K562 (cell line): ENCODE data around the gene ADGRB3. TPM values are rescaled to one million over a fixed set of nuclear protein-coding genes. Genes with fewer than 3 reads are reported as not detected.

ENCODE experiments used
- ATAC-seq: fragments of 200-7000 bp; cut with Tn5 transposase; 3 replicates; pipeline ENCODE4 v1.9.1; 2020; ENCODE audit warnings: moderate library complexity
- BruUV-seq: library from RNA; stranded (reverse); fragments of 400-500 nt; replicated peaks from 2 replicates; lab custom pipeline; 2021; lab: Mats Ljungman, UMichigan
- CTCF ChIA-PET: fragments of 300-600 bp; formaldehyde crosslinking; extraction: SDS; loops from one replicate; lab custom pipeline; 2021; ENCODE audit warnings: low intra/inter-chr PET ratio; lab: Yijun Ruan, JAX
- POLR2A ChIA-PET: fragments of 300-600, 350-650 bp; sonication (Branson Sonifier 250); formaldehyde crosslinking; extraction: SDS; loops from one replicate; lab custom pipeline; 2021; ENCODE audit warnings: antibody characterized with exemption, inconsistent platforms; lab: Yijun Ruan, JAX
- DNase-seq, 4 experiments: peaks; one replicate each; pipeline versions ENCODE4 v3.0.0 to v3.0.0-alpha.2; 2011 to 2018; ENCODE audit warnings: low spot score in 3 of 4, mixed read lengths in 3 of 4; ENCODE audit errors: extremely low read depth in 1 of 4
- FAIRE-seq: peaks from 2 replicates; lab custom pipeline; 2011; peaks lifted over from hg19 to GRCh38; lab: Jason Lieb, UNC
- H2AFZ ChIP-seq: 2 replicates; pipeline ENCODE4 v1.6.0; 2011; ENCODE audit warnings: low read depth, low read length, control low read depth, inconsistent platforms
- H3K27ac ChIP-seq: fragments of 200-600 bp; 3 replicates; pipeline ENCODE4 v1.8.0; 2011; ENCODE audit warnings: low read depth, mild to moderate bottlenecking, control low read depth, inconsistent platforms, low read length, moderate library complexity, mixed read lengths; ENCODE audit errors: extremely low read depth
- H3K27me3 ChIP-seq, 2 experiments: fragments of 300-600 bp in 1 of 2; 2 replicates in 1 of 2; 3 replicates in 1 of 2; pipeline versions ENCODE4 v1.6.0 to v1.8.0; 2011; ENCODE audit warnings: inconsistent platforms in 2 of 2, low read length in 2 of 2, mild to moderate bottlenecking in 1 of 2, mixed read lengths in 1 of 2, moderate library complexity in 1 of 2; ENCODE audit not compliant: control insufficient read depth in 2 of 2, insufficient read depth in 2 of 2
- H3K36me3 ChIP-seq: fragments of 300-600 bp; 3 replicates; pipeline ENCODE4 v1.8.0; 2011; ENCODE audit warnings: mild to moderate bottlenecking, low read length, inconsistent platforms; ENCODE audit not compliant: control insufficient read depth, insufficient read depth
- H3K4me1 ChIP-seq, 2 experiments: fragments of 200-600 bp in 1 of 2; replicated peaks in 1 of 2; 2 replicates in 1 of 2; 3 replicates in 1 of 2; pipeline versions ENCODE4 v1.5.1 to v1.8.0; 2011; ENCODE audit warnings: inconsistent platforms in 2 of 2, low read length in 2 of 2, mild to moderate bottlenecking in 1 of 2, mixed read lengths in 1 of 2, moderate library complexity in 1 of 2; ENCODE audit not compliant: control insufficient read depth in 2 of 2, insufficient read depth in 2 of 2
- H3K4me2 ChIP-seq: 2 replicates; pipeline ENCODE4 v1.6.1; 2011; ENCODE audit warnings: low read length, control low read depth, inconsistent platforms, mixed read lengths; ENCODE audit not compliant: insufficient read depth
- H3K4me3 ChIP-seq: fragments of 200-600 bp; sonication (generic), shearing (Covaris generic); 2 replicates; pipeline ENCODE4 v1.5.1; 2016; ENCODE audit warnings: control low read depth, inconsistent platforms
- H3K79me2 ChIP-seq: fragments of 200-600 bp; 3 replicates; pipeline ENCODE4 v1.8.0; 2011; ENCODE audit warnings: low read length, inconsistent platforms; ENCODE audit not compliant: control insufficient read depth, insufficient read depth
- H3K9ac ChIP-seq, 2 experiments: 2 replicates each; pipeline versions ENCODE4 v1.6.0 to v1.6.1; 2011; ENCODE audit warnings: low read depth in 2 of 2, low read length in 2 of 2, control low read depth in 1 of 2, inconsistent platforms in 1 of 2, mild to moderate bottlenecking in 1 of 2, mixed read lengths in 1 of 2; ENCODE audit not compliant: insufficient read depth in 1 of 2
- H3K9me1 ChIP-seq: one replicate; pipeline ENCODE4 v1.6.0; 2011; ENCODE audit warnings: inconsistent platforms, mild to moderate bottlenecking, low read length, moderate library complexity; ENCODE audit not compliant: control insufficient read depth, insufficient read depth
- H3K9me3 ChIP-seq: replicated peaks from 2 replicates; pipeline ENCODE4 v1.5.1; 2011; ENCODE audit warnings: low read depth, low read length, inconsistent platforms; ENCODE audit not compliant: control insufficient read depth, insufficient read depth
- H4K20me1 ChIP-seq: replicated peaks from 2 replicates; pipeline ENCODE4 v1.6.1; 2011; ENCODE audit warnings: low read length, inconsistent platforms, mixed read lengths; ENCODE audit not compliant: control insufficient read depth, insufficient read depth
- CREB5 ChIP-seq: fragments of 250-450 bp; sonication (Bioruptor Pico); IDR thresholded peaks from 2 replicates; pipeline ENCODE4 v1.5.0; 2020; ENCODE audit warnings: mild to moderate bottlenecking
- DEAF1 ChIP-seq: fragments of 450-650 bp; formaldehyde crosslinking; IDR thresholded peaks from 2 replicates; pipeline ENCODE4 v1.4.0; 2020; ENCODE audit warnings: mild to moderate bottlenecking, moderate library complexity
- HCFC1 ChIP-seq: IDR thresholded peaks from 2 replicates; pipeline ENCODE4 v1.6.1; 2012; ENCODE audit warnings: low read depth, low read length, improper control_type of control experiment
- HES1 ChIP-seq: fragments of 450-650 bp; IDR thresholded peaks from 2 replicates; pipeline ENCODE4 v1.6.1; 2016; ENCODE audit warnings: low read depth, mild to moderate bottlenecking, moderate library complexity
- KAT8 ChIP-seq: fragments of 450-650 bp; IDR thresholded peaks from 2 replicates; pipeline ENCODE4 v1.6.1; 2016; ENCODE audit warnings: low read depth, mild to moderate bottlenecking
- MEF2D ChIP-seq: conservative IDR thresholded peaks from 2 replicates; pipeline ENCODE4 v1.6.1; 2016; ENCODE audit warnings: low read depth, missing genetic modification characterization, missing compliant biosample characterization
- MTA3 ChIP-seq: fragments of 450-650 bp; formaldehyde crosslinking; IDR thresholded peaks from 2 replicates; pipeline ENCODE4 v1.6.1; 2017; ENCODE audit warnings: mild to moderate bottlenecking, borderline replicate concordance
- NR4A1 ChIP-seq, 2 experiments: fragments of 250-450 bp in 1 of 2; fragments of 450-650 bp in 1 of 2; sonication (Bioruptor Pico) in 1 of 2; IDR thresholded peaks; 2 replicates each; pipeline versions ENCODE4 v1.4.0 to v1.6.1; 2016 to 2020; ENCODE audit warnings: mild to moderate bottlenecking in 2 of 2, missing compliant biosample characterization in 1 of 2, missing genetic modification characterization in 1 of 2, moderate library complexity in 1 of 2
- RBM39 ChIP-seq: fragments of 200-400 bp; formaldehyde crosslinking; optimal IDR thresholded peaks from 2 replicates; pipeline ENCODE3; 2018; ENCODE audit warnings: low read depth, low read length
- SPI1 ChIP-seq: IDR thresholded peaks from 2 replicates; pipeline ENCODE4 v1.6.1; 2011; ENCODE audit warnings: low read depth, low read length, control low read depth, borderline replicate concordance
- STAG1 ChIP-seq: sonication (generic); formaldehyde crosslinking; IDR thresholded peaks from 2 replicates; pipeline ENCODE4 v1.5.0; 2020; ENCODE audit warnings: missing genetic modification reagents, borderline replicate concordance
- TCF3 ChIP-seq: sonication (generic); formaldehyde crosslinking; IDR thresholded peaks from 2 replicates; pipeline ENCODE4 v1.4.0; 2020; ENCODE audit warnings: mild to moderate bottlenecking, missing genetic modification reagents
- ZFP91 ChIP-seq: sonication (generic); formaldehyde crosslinking; IDR thresholded peaks from 2 replicates; pipeline ENCODE4 v1.8.0; 2022; ENCODE audit warnings: mild to moderate bottlenecking, missing genetic modification reagents
- ZNF3 ChIP-seq: fragments of 250-450 bp; sonication (Bioruptor Pico); IDR thresholded peaks from 2 replicates; pipeline ENCODE4 v1.5.0; 2021; ENCODE audit warnings: mild to moderate bottlenecking, moderate library complexity
- ZNF41 ChIP-seq: fragments of 250-450 bp; sonication (Bioruptor Pico); conservative IDR thresholded peaks from 2 replicates; pipeline ENCODE4 v1.4.0; 2020; ENCODE audit warnings: mild to moderate bottlenecking
- ZNF586 ChIP-seq: fragments of 450-650 bp; formaldehyde crosslinking; conservative IDR thresholded peaks from 2 replicates; pipeline ENCODE4 v1.4.0; 2020; ENCODE audit warnings: mild to moderate bottlenecking, moderate library complexity
- WGBS: fragments of 100-300 bp; shearing (Covaris generic); methylation state at CpG from one replicate; pipeline ENCODE4 v1.1.6; 2016; ENCODE audit warnings: low coverage, mixed read lengths; ENCODE audit not compliant: insufficient coverage; ENCODE audit errors: missing lambda C conversion rate; 5-methylcytosine and 5-hydroxymethylcytosine counted together
- in situ Hi-C: fragments of 300-500 bp; cut with MboI; formaldehyde crosslinking; loops from 4 replicates; pipeline ENCODE4 v1.15.0; 2018; ENCODE audit warnings: inconsistent platforms, mixed read lengths
- intact Hi-C: fragments of 100-400 bp; cut with micrococcal nuclease; formaldehyde crosslinking; loops from 2 replicates; pipeline ENCODE4 v1.14.2; 2022
- polyA plus RNA-seq, 8 experiments: library from polyadenylated mRNA; depleted of rRNA in 4 of 8; stranded (reverse) in 5 of 8; unstranded in 3 of 8; fragments of >200 nt; fragmentation: Nextera tagmentation in 2 of 8; fragmentation: Illumina TruSeq in 1 of 8; extraction: Ambion mirVana in 2 of 8; extraction: Trizol in 1 of 8; gene quantifications; 2 replicates each; pipeline versions ENCODE4 v1.2.1 to v1.2.3, GENCODE V29; 2011 to 2014; ENCODE audit warnings: inconsistent platforms in 1 of 8, missing spikeins in 1 of 8
- total RNA-seq, 7 experiments: library from RNA; depleted of rRNA in 6 of 7; stranded (reverse); fragments of >200 nt in 6 of 7; fragmentation: Illumina TruSeq in 2 of 7; extraction: Trizol in 2 of 7; gene quantifications; 2 replicates each; pipeline versions ENCODE4 v1.2.1 to v1.2.3, GENCODE V29; 2011 to 2021; ENCODE audit warnings: low replicate concordance in 1 of 7

ADGRB3 gene
- total and polyA plus RNA-seq, 9 of the 15 experiments (the other 6 are each of a cell fraction or from before 2014, with no cell fraction given), result 0.90 to 7.8 (median 2.4) TPM

- Histone ChIP-seq H3K9me1 (no peaks in the 10 kb centered on the region), H3K27ac (no peak overlapping the region), H3K9ac (no peak overlapping the region), H3K4me3 (peak overlapping the region; percentile 81), H3K4me2 (peak overlapping the region; percentile 88), H3K79me2 (peaks cover 29% of the 10 kb centered on the region), H3K9me3 (no peaks in the 10 kb centered on the region), H2AFZ (peak overlapping the region; percentile 93), H4K20me1 (no peaks in the 10 kb centered on the region), H3K4me1 (peaks cover 4 to 13% of the 10 kb centered on the region in 2 experiments; a peak in 3 of 5 replicates), H3K36me3 (no peaks in the 10 kb centered on the region), H3K27me3 (no peaks in the 10 kb centered on the region; a peak in 1 of 5 replicates)
- WGBS, result 28% methylated on average over 9 of the region's 9 CpGs
- intact Hi-C loops (no loop called here), in situ Hi-C loops (loop anchor here (5.0 to 25.0 kb wide), 4 partner anchors 56 to 1709 kb away; no protein-coding TSS in a partner anchor)
- DNase-seq, result no peak
- POLR2A ChIA-PET, result no interaction called here
- CTCF ChIA-PET, result no interaction called here
- no TSS peak for BruUV-seq
- FAIRE-seq, result no peak
- no peak for ATAC-seq
- TF ChIP-seq STAG1, result no peak
- no peak for TF ChIP-seq ZNF3 (CRISPR knock-in tag)
- TF ChIP-seq HES1, result no peak
- TF ChIP-seq ZNF41, result no peak
- no peak for TF ChIP-seq SPI1
- TF ChIP-seq MTA3, result no peak
- TF ChIP-seq KAT8, result no peak
- TF ChIP-seq ZNF586 (CRISPR knock-in tag), result no peak
- TF ChIP-seq RBM39, result no peak
- no peak for TF ChIP-seq TCF3 (CRISPR knock-in tag)
- no peak for TF ChIP-seq ZFP91 (CRISPR knock-in tag)
- no peak for TF ChIP-seq NR4A1 (CRISPR knock-in tag; IDR thresholded peaks at IDR 0.05)
- TF ChIP-seq NR4A1 (tag; IDR thresholded peaks at IDR 0.05), result no peak
- TF ChIP-seq CREB5 (CRISPR knock-in tag), result no peak
- TF ChIP-seq DEAF1 (CRISPR knock-in tag), result no peak
- no peak for TF ChIP-seq MEF2D
- TF ChIP-seq HCFC1, result no peak
Measured at GRCh38 chr6:68633281-68633971, 1.7 kb upstream of the ADGRB3 start.
